HepG2 (cell line): ENCODE measurements around the gene SMIM45.

Source experiments
- ATAC-seq: fragments of 200-7000 bp; cut with Tn5 transposase; 3 replicates; pipeline ENCODE4 v1.9.1; 2020; ENCODE audit warnings: mild to moderate bottlenecking, moderate library complexity
- BruUV-seq: library from RNA; stranded (reverse); fragments of 400-500 nt; replicated peaks from 2 replicates; lab custom pipeline; 2021; lab: Mats Ljungman, UMichigan
- CTCF ChIA-PET: fragments of 300-600 bp; formaldehyde crosslinking; extraction: SDS; loops from one replicate; lab custom pipeline; 2021; ENCODE audit warnings: low total read pairs, inconsistent platforms, low intra/inter-chr PET ratio; lab: Yijun Ruan, JAX
- POLR2A ChIA-PET: fragments of 350-600 bp; sonication (Branson Sonifier 250); formaldehyde crosslinking; loops from one replicate; lab custom pipeline; 2020; ENCODE audit warnings: antibody characterized with exemption, inconsistent platforms; lab: Yijun Ruan, JAX
- DNase-seq: peaks from one replicate; pipeline ENCODE4 v3.0.0-alpha.2; 2015; ENCODE audit warnings: low spot score
- FAIRE-seq: peaks from 3 replicates; lab custom pipeline; 2011; peaks lifted over from hg19 to GRCh38; lab: Jason Lieb, UNC
- H2AFZ ChIP-seq: one replicate; pipeline ENCODE4 v1.6.1; 2011; ENCODE audit warnings: low read length, inconsistent platforms
- H3K27ac ChIP-seq: fragments of 300-600 bp; 3 replicates; pipeline ENCODE4 v1.8.0; 2011; ENCODE audit warnings: mixed run types, mild to moderate bottlenecking, mixed read lengths, low read length, inconsistent platforms; ENCODE audit not compliant: insufficient read depth; ENCODE audit errors: extremely low read length
- H3K27me3 ChIP-seq, 2 experiments: fragments of 200-600 bp in 1 of 2; 2 replicates in 1 of 2; 3 replicates in 1 of 2; pipeline versions ENCODE4 v1.6.0 to v1.8.0; 2011; ENCODE audit warnings: low read length in 2 of 2, mild to moderate bottlenecking in 2 of 2, moderate library complexity in 2 of 2, inconsistent platforms in 1 of 2; ENCODE audit not compliant: insufficient read depth in 2 of 2, control insufficient read depth in 1 of 2
- H3K36me3 ChIP-seq, 2 experiments: fragments of 200-600 bp in 1 of 2; replicated peaks in 1 of 2; 2 replicates in 1 of 2; 3 replicates in 1 of 2; pipeline versions ENCODE4 v1.5.1 to v1.8.0; 2011; ENCODE audit warnings: low read length in 2 of 2, inconsistent platforms in 1 of 2; ENCODE audit not compliant: insufficient read depth in 2 of 2, control insufficient read depth in 1 of 2
- H3K4me1 ChIP-seq: 2 replicates; pipeline ENCODE4 v1.5.1; 2012; ENCODE audit warnings: low read length, inconsistent platforms; ENCODE audit not compliant: insufficient read depth
- H3K4me2 ChIP-seq: 2 replicates; pipeline ENCODE4 v1.6.0; 2011; ENCODE audit warnings: low read depth, low read length, inconsistent platforms
- H3K4me3 ChIP-seq, 3 experiments: fragments of 200-600 bp in 1 of 3; sonication (generic), shearing (Covaris generic) in 1 of 3; replicated peaks in 1 of 3; 2 replicates each; pipeline ENCODE4 v1.5.1; 2011 to 2016; ENCODE audit warnings: low read length in 3 of 3, inconsistent platforms in 2 of 3, low read depth in 2 of 3, mild to moderate bottlenecking in 2 of 3, control low read depth in 1 of 3, mixed read lengths in 1 of 3; ENCODE audit not compliant: insufficient read depth in 1 of 3
- H3K79me2 ChIP-seq: one replicate; pipeline ENCODE4 v1.6.1; 2011; ENCODE audit warnings: low read length, inconsistent platforms; ENCODE audit not compliant: insufficient read depth
- H3K9ac ChIP-seq: 2 replicates; pipeline ENCODE4 v1.6.0; 2011; ENCODE audit warnings: mild to moderate bottlenecking, low read depth, low read length, inconsistent platforms; ENCODE audit not compliant: insufficient read depth
- H3K9me3 ChIP-seq: 2 replicates; pipeline ENCODE4 v1.5.1; 2012; ENCODE audit warnings: mild to moderate bottlenecking, low read length
- H4K20me1 ChIP-seq: 2 replicates; pipeline ENCODE4 v1.6.0; 2011; ENCODE audit warnings: inconsistent platforms, mild to moderate bottlenecking, low read length, moderate library complexity; ENCODE audit not compliant: insufficient read depth
- ARID3A ChIP-seq: IDR thresholded peaks from 2 replicates; pipeline ENCODE4 v1.6.1; 2012; ENCODE audit warnings: low read depth, low read length, improper control_type of control experiment
- MAZ ChIP-seq, 2 experiments: sonication (generic) in 1 of 2; formaldehyde crosslinking in 1 of 2; IDR thresholded peaks; 2 replicates each; pipeline versions ENCODE4 v1.5.0 to v1.6.1; 2012 to 2020; ENCODE audit warnings: low read depth in 2 of 2, mild to moderate bottlenecking in 2 of 2, borderline replicate concordance in 1 of 2, improper control_type of control experiment in 1 of 2, low read length in 1 of 2, missing genetic modification reagents in 1 of 2, moderate library complexity in 1 of 2
- MYPOP ChIP-seq: sonication (generic); formaldehyde crosslinking; IDR thresholded peaks from 2 replicates; pipeline ENCODE4 v1.8.1; 2023; ENCODE audit warnings: mild to moderate bottlenecking, moderate library complexity, missing genetic modification reagents
- PAF1 ChIP-seq: IDR thresholded peaks from 2 replicates; pipeline ENCODE4 v1.6.1; 2016; ENCODE audit warnings: missing genetic modification reagents, missing compliant biosample characterization
- TIGD3 ChIP-seq: sonication (generic); formaldehyde crosslinking; IDR thresholded peaks from 2 replicates; pipeline ENCODE4 v1.5.1; 2020; ENCODE audit warnings: mild to moderate bottlenecking, missing genetic modification reagents, borderline replicate concordance
- TMF1 ChIP-seq: sonication (generic); formaldehyde crosslinking; IDR thresholded peaks from 2 replicates; pipeline ENCODE4 v1.8.1; 2022; ENCODE audit warnings: low read depth, missing genetic modification reagents
- ZNF644 ChIP-seq: IDR thresholded peaks from 2 replicates; pipeline ENCODE4 v1.6.1; 2016; ENCODE audit warnings: low read depth
- ZNF678 ChIP-seq: sonication (generic); formaldehyde crosslinking; IDR thresholded peaks from 2 replicates; pipeline ENCODE4 v1.4.0; 2020; ENCODE audit warnings: mild to moderate bottlenecking, missing genetic modification reagents
- WGBS: methylation state at CpG from one replicate; pipeline ENCODE4 v1.1.6; 2017; ENCODE audit warnings: low lambda C conversion rate; 5-methylcytosine and 5-hydroxymethylcytosine counted together
- in situ Hi-C: cut with HindIII; loops from 2 replicates; pipeline ENCODE4 v1.10.0; 2017; ENCODE audit warnings: low pct_unique_long_range_greater_than_20kb; ENCODE audit not compliant: extremely low pct_ligation_motif_present
- intact Hi-C: fragments of 100-400 bp; cut with micrococcal nuclease; formaldehyde crosslinking; loops from one replicate; pipeline ENCODE4 v1.10.0; 2022; ENCODE audit not compliant: unreplicated experiment

Gene SMIM45

GRCh38 chr22:41979423-41980250, 27.7 kb downstream of the SMIM45 start (continued):
- TF ChIP-seq ARID3A (no peak), ZNF678 (CRISPR knock-in tag) (no peak), ZNF644 (CRISPR knock-in tag) (no peak)

- H3K27ac ChIP-seq: no peak overlapping the region
- H4K20me1 ChIP-seq: no peaks in the 10 kb centered on the region
- WGBS: 16% methylated on average over 5 of the region's 5 CpGs
- DNase-seq (no peak), ATAC-seq (no peak), FAIRE-seq (no peak)
- ChIA-PET POLR2A (no interaction called here), CTCF (no interaction called here)
- BruUV-seq: no TSS peak
- TF ChIP-seq PAF1 (CRISPR knock-in tag) (no peak), MYPOP (CRISPR knock-in tag) (no peak), TMF1 (no peak), TIGD3 (CRISPR knock-in tag) (no peak), MAZ (IDR thresholded peaks at IDR 0.05; ENCODE audit: borderline replicate concordance, low read depth, low read length) (no peak), MAZ (CRISPR knock-in tag; IDR thresholded peaks at IDR 0.05; ENCODE audit: low read depth) (no peak)
- H3K79me2 ChIP-seq: no peaks in the 10 kb centered on the region
- no peaks in the 10 kb centered on the region for H3K36me3 ChIP-seq
- no peaks in the 10 kb centered on the region for H3K4me1 ChIP-seq
- H3K9ac ChIP-seq: no peak overlapping the region
- H3K4me2 ChIP-seq: no peak overlapping the region
- H3K9me3 ChIP-seq: no peaks in the 10 kb centered on the region
- no peak overlapping the region for H2AFZ ChIP-seq
- intact Hi-C loops: no loop called here
- H3K4me3 ChIP-seq: no peak overlapping the region
- in situ Hi-C loops: no loop called here
- H3K27me3 ChIP-seq: peaks cover 1 to 45% of the 10 kb centered on the region in 2 experiments; a peak in 3 of 5 replicates
Measured at GRCh38 chr22:41982865-41983264, 30.9 kb downstream of the SMIM45 start.
